HG03039 (cell line): ENCODE measurements around the gene ARVCF.

ENCODE experiments used
- ATAC-seq: cut with Tn5 transposase; IDR thresholded peaks from one replicate; pipeline ENCODE4 v1.9.1; 2021; ENCODE audit warnings: mild to moderate bottlenecking, moderate library complexity; ENCODE audit not compliant: unreplicated experiment

Gene ARVCF

DNA sequence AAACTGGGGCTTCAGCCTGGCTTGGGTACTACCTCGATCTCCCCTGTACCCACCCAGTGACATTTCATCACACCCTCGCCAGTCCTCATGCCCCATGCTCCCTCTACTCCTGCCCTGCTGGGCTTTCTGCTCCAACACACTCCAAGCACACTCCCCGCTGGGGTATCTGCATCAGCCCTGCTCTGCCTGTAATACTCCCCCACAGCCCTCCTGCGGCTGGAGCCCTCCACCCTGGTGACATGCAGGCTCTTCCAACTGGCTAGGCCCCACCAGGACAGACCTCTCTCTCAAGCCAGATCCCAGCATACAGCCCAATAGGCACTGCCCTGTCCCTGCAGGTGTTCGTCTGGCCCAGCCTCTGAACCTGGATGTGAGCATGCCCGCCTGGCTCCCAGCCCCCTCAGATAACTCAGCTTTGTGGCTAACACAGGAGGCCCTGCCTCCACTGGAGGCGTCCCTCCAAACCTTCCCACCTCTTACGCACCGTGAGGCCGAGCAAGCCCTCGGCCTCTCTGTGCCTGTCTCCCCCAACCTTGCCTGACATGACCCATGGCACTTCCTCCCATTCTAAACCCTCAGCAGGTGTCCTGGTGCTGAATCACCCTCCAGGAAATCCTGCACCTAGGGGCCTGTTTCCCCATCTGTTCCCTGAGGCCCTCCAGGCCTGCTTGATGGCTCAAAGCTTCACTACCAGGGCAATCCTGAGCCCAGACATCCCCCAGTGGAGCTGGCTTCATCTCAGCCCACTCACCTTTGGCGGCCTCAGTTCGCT lies 41.5 kb downstream of the ARVCF start:
- no peak for ATAC-seq

DNA sequence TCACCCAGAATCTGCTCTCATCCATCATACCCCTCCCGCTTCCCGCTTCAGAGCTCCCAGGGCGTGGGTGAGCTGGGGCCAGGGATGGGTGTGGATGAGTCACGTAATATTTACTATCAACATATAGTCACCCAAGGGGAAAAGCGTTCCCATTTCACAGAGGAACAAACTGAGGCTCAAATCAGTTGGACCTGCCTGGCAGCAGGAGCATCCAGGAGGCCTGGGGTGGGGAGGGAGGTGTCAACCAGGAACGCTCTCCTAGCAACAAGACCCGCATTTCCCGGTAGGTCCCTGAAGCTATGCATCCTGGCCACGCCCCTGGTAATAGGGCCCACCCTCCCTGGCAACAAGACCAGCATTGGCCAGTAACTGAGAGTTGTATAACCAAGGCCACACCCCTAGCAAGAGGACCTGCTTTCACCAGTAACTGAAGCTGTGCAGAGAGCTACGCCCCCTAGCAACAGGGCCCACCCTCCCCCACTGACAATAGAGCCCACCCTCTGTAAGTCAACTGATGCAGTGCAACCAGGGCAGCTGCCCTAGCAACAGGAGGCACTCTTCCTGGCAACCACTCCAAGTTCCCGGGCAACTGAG lies 42.3 kb downstream of the ARVCF start:
- ATAC-seq = no peak

DNA sequence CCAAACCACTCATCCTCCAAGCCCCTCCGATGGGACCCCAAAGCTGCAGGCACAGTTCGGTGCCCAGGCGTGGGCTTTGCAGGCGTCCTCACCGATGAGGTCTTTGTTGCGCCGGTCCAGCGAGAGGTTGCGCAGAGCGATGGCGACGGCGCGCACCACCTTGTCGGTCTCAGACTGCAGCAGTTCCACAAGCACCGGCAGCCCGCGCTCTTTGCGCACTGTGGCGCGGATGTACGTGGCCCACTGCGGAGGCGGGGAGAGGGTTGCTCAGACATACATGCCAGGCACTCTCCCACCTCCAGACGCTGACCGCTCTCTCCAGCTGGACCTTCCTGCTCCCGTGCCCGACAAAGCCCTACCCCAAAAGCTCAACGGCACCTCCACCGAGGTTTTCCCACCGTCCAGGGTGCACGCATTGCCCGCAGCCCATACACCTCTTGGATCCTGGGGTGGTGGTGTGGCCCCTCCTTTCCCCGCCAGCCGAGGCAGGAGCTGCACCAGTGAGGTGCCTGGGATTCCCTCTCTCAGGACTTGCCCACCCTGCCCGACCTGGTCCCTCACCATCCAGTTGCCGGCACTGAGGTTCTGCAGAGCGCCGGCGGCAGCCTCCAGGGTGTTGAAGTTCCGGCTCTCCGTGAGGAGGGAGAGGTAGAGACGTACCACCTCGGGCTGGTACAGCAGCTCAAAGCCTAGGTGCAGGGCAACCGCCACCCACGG lies 42.9 kb downstream of the ARVCF start:
- no peak for ATAC-seq

DNA sequence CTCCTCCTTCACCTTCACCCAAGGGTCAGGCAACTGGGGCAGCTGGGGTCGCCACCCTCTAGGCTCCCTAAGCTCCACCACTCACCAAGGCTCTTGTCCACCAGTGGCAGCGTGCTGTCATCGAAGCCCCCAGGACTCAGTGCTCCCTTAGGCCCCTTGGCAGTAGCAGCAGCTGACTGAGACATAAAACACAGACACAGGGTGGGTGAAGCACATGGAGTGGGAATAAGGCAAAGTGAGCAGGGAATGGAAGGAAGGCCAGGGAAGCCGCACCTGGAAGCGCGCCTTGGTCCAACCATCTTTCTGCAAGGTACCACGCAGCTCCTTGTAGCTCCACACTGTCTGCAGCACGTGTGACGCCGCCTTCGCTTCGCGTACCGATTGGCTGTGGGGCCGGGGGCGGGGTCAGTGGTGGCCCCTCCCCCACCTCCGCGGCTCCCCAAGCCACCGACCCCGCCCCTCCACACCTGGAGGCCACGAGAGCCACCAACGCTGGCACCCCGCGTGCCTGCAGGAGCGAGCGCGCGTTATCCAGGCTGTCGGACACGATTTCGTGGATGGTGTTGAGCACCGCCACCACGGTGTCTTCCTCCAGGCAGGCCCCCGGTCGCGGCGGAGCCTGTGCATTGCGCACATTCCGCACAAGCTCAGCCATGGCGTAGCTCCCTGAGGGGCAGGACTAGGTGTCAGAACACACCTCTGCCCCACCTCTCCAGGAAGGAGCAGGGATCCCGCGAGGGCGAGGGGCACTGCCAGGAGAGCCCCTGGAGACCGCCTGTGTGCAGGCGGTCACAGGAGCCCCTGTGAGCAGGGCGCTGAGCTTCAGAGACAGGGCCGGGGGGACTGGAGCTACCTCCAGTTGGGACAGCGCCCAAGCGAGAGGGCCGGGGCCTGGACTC lies 43.7 kb downstream of the ARVCF start:
- no peak for ATAC-seq

DNA sequence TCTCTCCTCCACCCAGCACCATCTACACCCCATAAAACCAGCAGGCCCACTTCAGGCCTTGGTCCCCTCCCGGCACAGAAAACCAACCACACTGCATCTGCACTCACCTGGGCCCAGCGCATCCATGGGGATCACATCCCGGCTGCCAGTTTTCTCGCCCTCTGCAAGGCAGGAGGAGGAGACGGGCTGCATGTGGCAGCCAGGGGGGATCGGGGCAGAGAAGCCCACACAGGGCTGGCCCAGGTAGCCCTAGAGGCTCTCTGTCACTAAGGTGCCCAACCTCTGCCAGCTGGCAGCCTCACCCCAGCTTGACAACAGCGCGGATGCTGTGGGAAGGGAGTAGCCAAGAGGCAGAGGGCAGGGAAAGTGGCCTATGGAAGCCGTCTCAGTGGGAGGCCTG lies 44.4 kb downstream of the ARVCF start:
- ATAC-seq = no peak

DNA sequence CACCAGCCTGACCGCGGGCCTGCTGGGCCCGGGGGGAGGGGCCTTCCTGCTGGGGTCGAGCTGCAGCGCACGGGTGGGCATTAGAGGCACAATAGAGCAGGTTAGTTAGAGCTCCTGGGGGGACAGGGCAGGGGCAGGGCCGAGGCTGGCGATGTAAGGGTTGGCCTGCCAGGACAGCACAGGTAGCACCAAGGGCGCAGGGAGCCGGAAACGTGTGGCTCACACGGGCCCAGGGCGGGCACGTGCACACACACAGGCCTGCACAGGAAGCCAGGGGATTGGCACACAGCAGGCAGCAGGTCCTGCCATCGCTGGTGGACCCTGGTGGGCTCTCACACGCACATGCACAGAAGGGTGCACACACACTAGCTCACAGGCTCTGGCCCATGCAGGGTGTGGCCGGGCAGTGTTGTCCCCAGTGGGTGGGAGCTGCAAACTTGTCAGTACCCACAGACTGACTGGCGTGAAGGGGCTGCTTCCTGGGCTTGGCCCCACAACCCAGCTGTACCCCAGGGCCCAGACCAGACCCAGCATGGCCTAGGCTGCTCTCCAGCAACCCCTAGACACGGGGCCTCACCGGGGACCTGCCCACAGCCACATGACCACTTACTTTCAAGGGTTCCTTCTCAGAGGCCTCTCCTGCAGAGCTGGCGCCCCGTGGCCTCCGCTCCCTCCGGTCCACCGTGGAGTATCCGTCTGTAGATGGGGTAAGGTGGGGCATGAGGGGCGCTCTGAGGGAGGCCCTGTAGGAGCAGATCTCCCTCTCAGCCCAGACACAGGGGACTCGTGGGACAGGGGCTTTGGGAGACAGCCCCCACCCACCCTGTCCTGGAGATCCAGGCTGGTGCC lies 45.1 kb downstream of the ARVCF start:
- ATAC-seq = no peak

DNA sequence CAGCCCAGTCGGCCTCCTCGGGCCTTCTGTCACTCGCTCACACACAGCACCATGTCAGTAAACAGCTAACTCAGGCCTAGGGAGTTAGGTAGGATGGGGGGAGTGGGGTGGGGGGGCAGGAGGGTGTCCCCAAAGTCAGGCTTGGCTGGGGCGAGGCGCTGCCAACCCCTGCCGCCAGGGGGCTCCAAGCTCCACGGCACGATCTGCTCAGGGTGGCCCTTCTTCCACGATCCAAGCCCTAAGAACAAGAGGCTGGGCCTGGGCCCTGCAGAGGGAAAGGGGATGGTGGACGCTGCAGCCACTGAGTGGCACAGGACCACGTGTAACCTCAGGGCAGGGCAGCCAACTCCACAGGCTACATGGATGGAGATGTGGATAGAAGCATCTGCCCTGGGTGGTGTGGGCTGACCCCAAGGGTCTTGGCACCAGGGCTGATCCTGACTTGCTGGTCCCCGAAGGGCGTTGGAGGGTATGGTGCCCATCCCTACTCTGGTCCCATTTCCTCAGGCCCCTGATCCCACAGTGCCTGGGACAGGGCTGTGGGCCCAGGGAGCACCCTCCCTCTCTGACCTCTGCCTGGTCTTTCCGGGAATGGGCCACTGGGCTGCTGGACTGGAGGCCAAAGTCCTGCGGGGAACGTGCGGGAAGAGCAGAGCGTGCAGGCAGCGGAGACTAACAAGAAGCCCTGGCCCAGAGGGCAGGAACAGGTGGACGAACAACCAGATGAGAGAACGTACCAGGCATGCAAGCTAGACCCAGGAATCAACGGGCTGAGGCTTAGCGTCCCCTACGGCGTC lies 45.9 kb downstream of the ARVCF start:
- no peak for ATAC-seq

DNA sequence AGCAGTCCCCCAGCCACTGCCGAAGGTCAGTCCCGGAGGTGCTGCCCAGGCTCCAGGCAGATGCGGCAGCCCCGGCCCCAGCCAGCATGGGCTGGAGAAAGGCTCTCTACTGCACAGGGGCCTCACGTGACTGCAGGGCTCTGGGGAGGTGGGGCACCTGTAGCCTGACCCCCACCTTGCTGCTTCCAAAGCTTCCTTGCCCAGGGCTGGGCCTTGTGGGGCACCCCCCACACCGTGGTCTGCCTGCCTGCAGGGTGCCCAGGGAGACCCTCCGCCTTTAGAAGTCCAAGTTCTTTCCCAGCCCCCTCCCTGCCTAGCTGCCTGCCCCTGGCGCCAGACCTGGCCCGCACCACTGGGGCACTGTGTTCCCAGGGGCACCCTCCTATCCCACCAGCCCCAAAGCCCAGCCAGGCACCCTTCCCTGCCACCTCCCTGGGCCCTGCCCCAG lies 46.6 kb downstream of the ARVCF start:
- no peak for ATAC-seq

DNA sequence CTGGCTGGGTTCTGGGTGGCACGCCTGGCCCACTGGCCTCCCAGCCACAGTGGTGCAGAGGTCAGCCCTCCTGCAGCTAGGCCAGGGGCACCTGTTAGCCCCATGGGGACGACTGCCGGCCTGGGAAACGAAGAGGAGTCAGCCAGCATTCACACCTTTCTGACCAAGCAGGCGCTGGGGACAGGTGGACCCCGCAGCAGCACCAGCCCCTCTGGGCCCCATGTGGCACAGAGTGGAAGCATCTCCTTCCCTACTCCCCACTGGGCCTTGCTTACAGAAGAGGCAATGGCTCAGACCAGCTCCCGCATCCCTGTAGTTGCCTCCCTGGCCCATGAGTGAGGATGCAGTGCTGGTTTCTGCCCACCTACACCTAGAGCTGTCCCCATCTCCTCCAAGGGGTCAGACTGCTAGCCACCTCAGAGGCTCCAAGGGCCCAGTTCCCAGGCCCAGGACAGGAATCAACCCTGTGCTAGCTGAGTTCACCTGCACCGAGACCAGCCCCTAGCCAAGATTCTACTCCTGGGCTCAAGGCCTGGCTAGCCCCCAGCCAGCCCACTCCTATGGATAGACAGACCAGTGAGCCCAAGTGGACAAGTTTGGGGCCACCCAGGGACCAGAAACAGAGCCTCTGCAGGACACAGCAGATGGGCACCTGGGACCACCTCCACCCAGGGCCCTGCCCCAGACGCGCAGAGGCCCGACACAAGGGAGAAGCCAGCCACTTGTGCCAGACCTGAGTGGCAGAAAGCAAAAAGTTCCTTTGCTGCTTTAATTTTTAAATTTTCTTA lies 47.3 kb downstream of the ARVCF start:
- no peak for ATAC-seq

DNA sequence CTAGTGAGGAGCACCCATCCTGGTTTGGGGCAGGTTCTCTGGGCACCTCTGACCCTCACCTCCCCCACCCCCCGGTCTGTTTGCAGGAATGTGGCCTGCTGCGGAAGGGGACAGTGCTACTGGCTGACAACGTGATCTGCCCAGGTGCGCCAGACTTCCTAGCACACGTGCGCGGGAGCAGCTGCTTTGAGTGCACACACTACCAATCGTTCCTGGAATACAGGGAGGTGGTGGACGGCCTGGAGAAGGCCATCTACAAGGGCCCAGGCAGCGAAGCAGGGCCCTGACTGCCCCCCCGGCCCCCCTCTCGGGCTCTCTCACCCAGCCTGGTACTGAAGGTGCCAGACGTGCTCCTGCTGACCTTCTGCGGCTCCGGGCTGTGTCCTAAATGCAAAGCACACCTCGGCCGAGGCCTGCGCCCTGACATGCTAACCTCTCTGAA lies 48.2 kb downstream of the ARVCF start:
- ATAC-seq = no peak

DNA sequence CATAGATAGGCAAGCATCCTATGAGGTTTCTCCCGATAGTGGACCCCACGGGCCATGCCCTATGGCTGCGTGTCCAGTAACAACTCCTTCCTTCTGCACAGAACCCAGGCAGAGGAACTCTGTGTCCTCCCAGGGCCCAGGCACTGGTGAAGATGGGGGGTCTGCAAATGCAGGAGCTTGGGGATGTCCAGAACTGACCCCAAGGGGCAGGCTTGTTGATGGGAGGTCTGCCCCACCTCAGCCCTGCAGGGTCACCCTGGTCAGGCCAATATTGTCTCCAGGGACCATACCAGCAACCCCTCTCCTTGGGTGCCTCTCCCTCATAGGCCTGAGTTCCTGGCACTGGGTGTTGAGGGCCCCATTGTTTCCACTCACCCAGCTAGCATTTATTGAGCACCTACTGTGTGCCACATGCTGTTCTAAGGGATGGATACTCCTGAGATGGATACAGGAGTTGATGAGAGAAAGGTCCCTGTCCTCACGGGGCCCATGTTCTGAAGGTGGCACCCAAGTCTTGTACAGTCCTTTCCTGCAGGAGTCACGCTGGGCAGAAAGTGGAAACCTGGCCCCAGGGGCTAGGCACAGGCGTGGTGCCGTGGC lies 48.7 kb downstream of the ARVCF start:
- ATAC-seq = no peak

DNA sequence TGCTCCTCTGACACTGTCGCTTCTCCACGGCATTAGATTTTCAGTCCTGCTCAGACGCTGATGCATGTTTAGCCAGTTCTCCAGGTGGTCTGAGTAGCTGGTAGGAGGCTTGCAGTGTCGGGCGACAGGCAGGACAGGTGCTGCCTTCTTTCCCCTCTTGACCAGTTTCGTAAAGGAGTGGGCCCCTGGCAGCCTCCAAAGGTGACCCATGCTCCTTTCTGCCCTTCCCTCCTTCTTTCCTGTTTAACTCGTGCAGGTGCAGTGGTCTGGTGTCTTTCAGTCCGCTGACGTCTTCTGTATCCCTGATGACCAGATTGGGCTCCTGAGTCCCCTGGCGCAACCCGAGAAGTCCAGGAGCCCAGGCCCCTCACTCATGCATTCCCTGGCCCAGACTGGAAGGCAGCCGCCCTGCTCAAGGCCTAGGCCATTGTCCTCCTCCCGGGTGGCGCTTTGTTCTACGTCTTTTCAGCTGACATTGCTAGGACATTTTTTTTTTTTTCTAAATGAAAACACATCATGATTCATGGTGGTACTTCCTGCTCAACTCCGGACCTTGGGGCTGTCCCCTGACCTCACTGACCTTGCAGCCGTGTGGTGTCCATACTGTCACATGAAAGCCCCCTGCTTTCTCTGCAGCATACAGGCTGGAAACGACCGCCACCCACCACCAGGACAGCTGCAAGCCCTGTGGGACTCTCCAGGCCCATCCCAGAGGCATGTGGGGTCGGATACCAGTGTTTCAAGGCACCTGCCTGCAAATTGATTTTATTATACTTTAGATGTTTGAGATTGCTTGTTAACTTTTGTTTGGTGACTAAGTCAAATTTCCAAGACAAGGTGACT lies 49.5 kb downstream of the ARVCF start:
- no peak for ATAC-seq

DNA sequence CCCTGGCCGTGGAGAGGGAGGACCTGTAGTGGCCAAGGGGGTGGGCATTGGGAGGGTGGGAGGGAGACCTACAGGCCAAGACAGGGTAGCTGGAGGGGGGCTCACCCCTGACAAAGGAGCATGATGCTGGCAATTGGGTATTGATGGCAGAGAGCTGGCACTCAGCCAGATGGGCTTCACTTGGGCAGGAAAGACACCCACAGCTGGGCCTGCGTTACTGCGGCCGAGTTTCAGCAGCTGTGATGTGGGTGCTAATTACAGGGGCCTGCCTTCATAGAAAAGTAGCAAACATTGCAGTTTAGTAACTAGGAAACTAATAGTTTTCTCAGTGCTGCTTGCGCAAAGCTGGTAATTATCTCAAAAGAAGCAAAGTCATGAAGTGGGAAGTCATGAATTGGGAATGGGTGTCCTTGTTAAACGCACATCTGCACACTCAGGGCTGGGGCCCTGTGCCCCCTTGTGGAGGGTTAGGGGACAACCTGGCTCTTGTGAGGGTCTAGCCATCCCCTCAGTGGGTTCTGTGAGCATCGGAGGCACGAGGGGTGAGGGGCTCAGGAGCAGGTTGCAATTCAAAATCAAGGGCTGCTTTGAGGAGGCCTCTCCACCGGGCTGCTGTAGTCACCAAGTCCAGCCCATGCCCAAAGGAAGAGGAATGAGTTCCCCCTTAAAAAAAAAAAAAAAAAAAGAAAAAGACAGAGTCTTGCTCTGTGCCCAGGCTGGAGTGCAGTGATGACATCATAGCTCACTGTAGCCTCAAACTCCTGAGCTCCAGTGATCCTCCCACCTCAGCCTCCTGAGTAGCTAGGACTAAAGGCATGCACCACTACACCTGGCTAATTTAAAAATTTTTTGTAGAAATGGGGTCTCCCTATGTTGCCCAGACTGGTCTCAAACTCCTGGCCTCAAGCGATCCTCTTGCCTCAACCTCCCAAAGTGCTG lies 50.6 kb downstream of the ARVCF start:
- ATAC-seq = no peak

DNA sequence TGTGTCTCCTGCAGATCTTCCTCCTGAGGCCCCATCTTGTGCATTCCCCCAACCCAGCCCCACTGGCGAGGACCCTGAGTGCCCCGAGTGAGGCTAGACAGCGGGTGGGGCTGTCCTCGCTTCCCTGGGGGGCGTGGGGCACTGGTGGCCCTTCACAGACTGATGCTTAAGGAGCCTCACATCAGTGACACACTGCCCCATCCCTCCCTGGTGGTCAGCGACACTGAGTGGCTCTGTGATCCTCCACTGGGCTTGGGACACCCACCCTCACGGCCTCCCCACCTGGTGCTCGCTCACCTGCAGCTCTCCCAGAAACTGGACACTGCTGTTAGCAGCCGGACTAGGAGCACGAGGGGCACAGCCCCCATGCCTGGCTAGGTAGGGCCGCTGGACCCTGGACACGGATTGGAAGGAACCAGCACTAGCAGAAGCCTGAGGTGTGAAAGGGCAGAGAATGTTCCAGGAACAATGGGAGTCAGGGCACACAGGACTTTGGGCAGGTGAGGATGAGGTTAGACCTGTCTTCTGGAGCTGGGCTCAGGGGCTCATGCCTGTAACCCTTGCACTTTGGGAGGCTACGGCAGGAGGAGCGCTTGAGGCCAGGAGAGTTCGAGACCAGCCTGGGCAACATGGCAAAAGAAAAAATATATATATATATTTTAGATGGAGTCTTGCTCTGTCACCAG lies 51.8 kb downstream of the ARVCF start:
- ATAC-seq = no peak

DNA sequence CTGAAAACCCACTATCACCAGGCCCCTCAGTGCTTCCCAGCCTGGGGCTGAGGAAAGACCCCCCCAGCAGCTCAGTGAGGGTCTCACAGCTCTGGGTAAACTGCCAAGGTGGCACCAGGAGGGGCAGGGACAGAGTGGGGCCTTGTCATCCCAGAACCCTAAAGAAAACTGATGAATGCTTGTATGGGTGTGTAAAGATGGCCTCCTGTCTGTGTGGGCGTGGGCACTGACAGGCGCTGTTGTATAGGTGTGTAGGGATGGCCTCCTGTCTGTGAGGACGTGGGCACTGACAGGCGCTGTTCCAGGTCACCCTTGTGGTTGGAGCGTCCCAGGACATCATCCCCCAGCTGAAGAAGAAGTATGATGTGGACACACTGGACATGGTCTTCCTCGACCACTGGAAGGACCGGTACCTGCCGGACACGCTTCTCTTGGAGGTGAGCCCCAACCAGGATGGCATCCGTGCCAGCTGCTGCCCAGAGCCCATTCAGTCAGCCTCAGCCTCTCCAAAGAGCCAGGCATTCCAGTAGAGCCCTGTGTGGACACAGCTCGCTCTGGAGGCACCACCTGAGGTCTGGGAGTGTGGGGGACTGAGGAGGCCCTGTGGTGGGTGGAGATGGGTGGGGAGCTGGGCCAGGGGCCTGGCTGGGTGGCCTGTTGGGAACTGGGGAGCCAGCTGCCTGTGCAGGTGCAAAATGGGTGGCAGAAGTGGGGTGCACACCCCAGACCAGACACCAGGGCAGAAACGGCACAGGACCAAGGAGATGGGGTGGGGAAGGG lies 52.6 kb downstream of the ARVCF start:
- ATAC-seq = no peak
